Fibroblast of skin of scalp (primary cell): ENCODE data around the gene S100A12.

ENCODE experiments used
- DNase-seq: peaks from one replicate; pipeline ENCODE4 v3.0.0-alpha.2; 2013

S100A12 gene

GRCh38 chr1:153365696-153366095 is 9.7 kb downstream of the S100A12 start:
- DNase-seq, result no peak

GRCh38 chr1:153364766-153365666 is 10.4 kb downstream of the S100A12 start:
- DNase-seq, result no peak

- no peak for DNase-seq
Measured at GRCh38 chr1:153364156-153364555, 11.3 kb downstream of the S100A12 start.

- no peak for DNase-seq
Measured at GRCh38 chr1:153363641-153364040, 11.8 kb downstream of the S100A12 start.

GRCh38 chr1:153362187-153362775 is 13.1 kb downstream of the S100A12 start:
- DNase-seq, result no peak

- no peak for DNase-seq
Measured at GRCh38 chr1:153361480-153362109, 13.8 kb downstream of the S100A12 start.

GRCh38 chr1:153360592-153361479 is 14.6 kb downstream of the S100A12 start:
- DNase-seq, result no peak

GRCh38 chr1:153360190-153360589 is 15.2 kb downstream of the S100A12 start:
- no peak for DNase-seq

GRCh38 chr1:153359241-153359640 is 16.2 kb downstream of the S100A12 start:
- no peak for DNase-seq

GRCh38 chr1:153358691-153358975 is 16.8 kb downstream of the S100A12 start:
- DNase-seq, result no peak

GRCh38 chr1:153357853-153358690 is 17.3 kb downstream of the S100A12 start, which contains the start of gene S100A9:
S100A9 (plus strand) TSS chr1:153357854; CDS start chr1:153358284, 430 bp downstream.
- DNase-seq, result no peak

- DNase-seq, result no peak
Measured at GRCh38 chr1:153357076-153357852, 18.2 kb downstream of the S100A12 start.

GRCh38 chr1:153356392-153357075 is 18.9 kb downstream of the S100A12 start:
- DNase-seq, result no peak

- peak; percentile 39 for DNase-seq
Measured at GRCh38 chr1:153355445-153356071, 19.9 kb downstream of the S100A12 start.

- DNase-seq, result no peak
Measured at GRCh38 chr1:153354515-153355193, 20.8 kb downstream of the S100A12 start.

- DNase-seq, result no peak
Measured at GRCh38 chr1:153353226-153353947, 22.0 kb downstream of the S100A12 start.

- peak; percentile 52 for DNase-seq
Measured at GRCh38 chr1:153352523-153352922, 22.9 kb downstream of the S100A12 start.

- no peak for DNase-seq
Measured at GRCh38 chr1:153350321-153350957, 25.0 kb downstream of the S100A12 start.
